HepG2 (cell line): ENCODE measurements around the gene HSP90AB1. TPM values are rescaled to one million over a fixed set of nuclear protein-coding genes. Genes with fewer than 3 reads are reported as not detected.
A peak's percentile ranks its signal among the peaks of the same experiment; 100 is the strongest.

Source experiments
- ASH2L ChIP-seq: fragments of 300-600, 200-600 bp; sonication (generic); IDR thresholded peaks from 2 replicates; pipeline ENCODE4 v1.7.0; 2017; ENCODE audit warnings: low read depth, mild to moderate bottlenecking, moderate library complexity, mixed read lengths, low read length; ENCODE audit not compliant: insufficient read length
- HMGXB3 ChIP-seq: sonication (generic); formaldehyde crosslinking; IDR thresholded peaks from 2 replicates; pipeline ENCODE4 v1.4.0; 2020; ENCODE audit warnings: missing genetic modification reagents, borderline replicate concordance
- KDM1A ChIP-seq: IDR thresholded peaks from 2 replicates; pipeline ENCODE4 v1.6.1; 2016; ENCODE audit warnings: missing compliant biosample characterization
- PCBP1 ChIP-seq: fragments of 200-400 bp; formaldehyde crosslinking; IDR thresholded peaks from 2 replicates; pipeline ENCODE4 v1.6.1; 2017; ENCODE audit warnings: mild to moderate bottlenecking, low read depth, low read length, borderline replicate concordance
- TEAD3 ChIP-seq: optimal IDR thresholded peaks from 2 replicates; pipeline ENCODE3; 2016; ENCODE audit warnings: borderline replicate concordance
- THAP9 ChIP-seq: sonication (generic); formaldehyde crosslinking; IDR thresholded peaks from 2 replicates; pipeline ENCODE4; 2020; ENCODE audit warnings: missing genetic modification reagents, mild to moderate bottlenecking, borderline replicate concordance
- ZNF407 ChIP-seq: sonication (generic); formaldehyde crosslinking; IDR thresholded peaks from one replicate; pipeline ENCODE4 v1.5.1; 2020; ENCODE audit warnings: mild to moderate bottlenecking, missing genetic modification reagents; ENCODE audit errors: not compliant biosample characterization
- ZNF709 ChIP-seq: sonication (generic); formaldehyde crosslinking; IDR thresholded peaks from 2 replicates; pipeline ENCODE4 v1.5.0; 2020; ENCODE audit warnings: mild to moderate bottlenecking, missing genetic modification reagents
- ZSCAN20 ChIP-seq: sonication (generic); formaldehyde crosslinking; IDR thresholded peaks from 2 replicates; pipeline ENCODE4 v1.4.0; 2020; ENCODE audit warnings: missing genetic modification reagents, mild to moderate bottlenecking, borderline replicate concordance
- polyA plus RNA-seq, 8 experiments: library from polyadenylated mRNA; depleted of rRNA in 3 of 8; stranded (reverse) in 7 of 8; unstranded in 1 of 8; fragments of >200 nt; fragmentation: Illumina TruSeq in 4 of 8; extraction: Trizol in 4 of 8; gene quantifications; 2 replicates each; pipeline versions ENCODE4 v1.2.1 to v1.2.3, GENCODE V29; 2011 to 2016; ENCODE audit warnings: low read depth in 4 of 8, missing spikeins in 1 of 8, mixed read lengths in 1 of 8; ENCODE audit not compliant: insufficient read depth in 1 of 8
- total RNA-seq, 5 experiments: library from RNA; depleted of rRNA; stranded (reverse); fragments of >200 nt; fragmentation: Illumina TruSeq; extraction: Trizol; gene quantifications; 2 replicates each; pipeline ENCODE4 v1.2.3, GENCODE V29; 2016; ENCODE audit warnings: low read depth in 1 of 5

The HSP90AB1 gene
- total and polyA plus RNA-seq, 2 of the 13 experiments (the other 11 are each of a cell fraction or from before 2014, with no cell fraction given) = 1,325 to 1,472 TPM

GRCh38 chr6:44245912-44246662, 814 bp upstream of the HSP90AB1 start (continued):
- TF ChIP-seq THAP9 = peak; percentile 84
- peak; percentile 85; the same call in 1 of the 2 replicates for TF ChIP-seq ZSCAN20 (CRISPR knock-in tag)
- no peak for TF ChIP-seq TEAD3
- TF ChIP-seq ASH2L = no peak
- no peak; the same call in none of the 2 replicates for TF ChIP-seq HMGXB3
- TF ChIP-seq PCBP1 = peak; percentile 99
- TF ChIP-seq KDM1A (CRISPR knock-in tag) = 0 out of 2 replicates have a peak, but pooled peaks have one; percentile 44
- TF ChIP-seq ZNF709 (CRISPR knock-in tag) = no peak
- peak; percentile 94 for TF ChIP-seq ZNF407 (CRISPR knock-in tag)
